ENCODE data around the gene SULT6B1.

SULT6B1 gene

DNA sequence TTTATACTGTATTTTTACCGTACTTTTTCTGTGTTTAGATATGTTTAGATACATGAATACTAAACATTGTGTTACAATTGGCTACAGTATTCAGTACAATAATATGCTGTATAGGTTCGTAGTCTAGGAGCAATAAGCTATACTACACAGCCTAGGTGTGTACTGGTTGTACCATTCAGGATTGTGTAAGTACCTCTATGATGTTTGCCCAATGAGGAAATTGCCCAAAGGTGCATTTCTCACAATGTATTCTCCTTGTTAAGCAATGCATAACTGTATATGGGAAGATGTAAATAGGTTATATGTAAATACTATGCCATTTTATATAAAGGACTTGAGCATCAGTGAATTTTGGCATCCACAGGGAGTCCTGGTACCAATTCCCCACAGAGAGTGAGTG, 42.4 kb downstream of the SULT6B1 start:
- H3K4me3 ChIP-seq (ENCODE audit: low read depth, low read length): no peak overlapping the region
- no peak for TF ChIP-seq CTCF (IDR thresholded peaks at IDR 0.05; ENCODE audit: low read depth, low read length)

DNA sequence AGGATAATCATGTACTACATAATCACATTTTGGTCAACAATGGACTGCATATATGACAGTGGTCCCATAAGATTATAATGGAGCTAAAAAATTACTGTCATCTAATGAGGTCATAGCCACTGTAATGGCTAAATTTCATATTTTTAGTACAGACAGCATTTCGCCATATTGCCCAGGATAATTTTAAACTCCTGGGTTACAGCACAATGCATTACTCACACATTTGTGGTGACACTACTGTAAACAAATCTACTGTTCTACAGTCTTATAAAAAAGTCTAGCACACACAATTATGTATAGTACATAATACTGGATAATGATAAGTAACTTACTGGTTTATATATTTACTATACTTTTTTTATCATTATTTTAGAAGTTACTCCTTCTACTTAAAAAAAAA, 44.5 kb downstream of the SULT6B1 start:
- TF ChIP-seq CTCF (IDR thresholded peaks at IDR 0.05; ENCODE audit: low read depth, low read length): no peak
- no peak overlapping the region for H3K4me3 ChIP-seq (ENCODE audit: low read depth, low read length)

- no peak overlapping the region for H3K4me3 ChIP-seq (ENCODE audit: low read depth, low read length)
- no peak for TF ChIP-seq CTCF (IDR thresholded peaks at IDR 0.05; ENCODE audit: low read depth, low read length)
These were observed 45.9 kb downstream of the SULT6B1 start for GRCh38 chr2:37142546-37142945.

DNA sequence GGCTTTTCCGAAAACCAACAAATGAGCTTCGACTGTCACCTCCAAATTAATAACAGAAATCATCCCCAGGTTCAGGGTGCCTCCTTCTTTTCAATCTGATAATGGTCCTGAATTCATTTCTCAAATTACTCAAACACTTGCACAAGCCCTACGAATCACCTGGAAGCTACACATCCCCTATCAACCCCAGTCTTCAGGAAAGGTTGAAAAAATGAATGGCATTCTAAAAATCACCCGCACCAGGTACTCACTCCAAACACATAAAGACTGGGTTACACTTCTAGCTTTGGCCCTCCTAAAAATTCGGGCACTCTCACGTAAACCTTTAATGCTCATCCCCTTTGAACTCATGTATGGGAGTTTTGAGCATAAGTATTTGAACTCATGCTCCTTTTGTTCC, 55.6 kb downstream of the SULT6B1 start:
- TF ChIP-seq CTCF (IDR thresholded peaks at IDR 0.05; ENCODE audit: low read depth, low read length): no peak
- no peak overlapping the region for H3K4me3 ChIP-seq (ENCODE audit: low read depth, low read length)

- H3K4me3 ChIP-seq (ENCODE audit: low read depth, low read length): no peak overlapping the region
- TF ChIP-seq CTCF (IDR thresholded peaks at IDR 0.05; ENCODE audit: low read depth, low read length): no peak
These were observed 63.1 kb downstream of the SULT6B1 start for GRCh38 chr2:37125416-37125815.

DNA sequence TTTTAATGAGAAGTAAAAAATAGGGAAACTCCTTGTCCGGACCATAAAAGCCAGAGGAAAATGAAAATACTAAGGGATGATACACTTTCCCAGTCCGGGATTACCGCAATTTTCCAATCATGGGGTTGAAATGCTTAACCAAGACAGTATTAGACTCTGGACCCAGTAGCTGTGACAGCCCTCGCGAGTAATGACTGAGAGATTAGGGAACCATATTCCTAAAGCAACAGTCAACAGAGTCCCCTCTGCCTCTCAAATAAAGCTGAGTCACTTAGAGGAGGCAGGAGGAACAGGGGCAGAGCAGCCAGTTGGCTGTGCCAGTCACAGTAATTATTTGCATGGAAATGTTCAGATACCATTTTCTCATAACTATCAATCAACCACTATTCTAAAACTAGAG, 69.3 kb downstream of the SULT6B1 start:
- H3K4me3 ChIP-seq (ENCODE audit: low read depth, low read length): no peak overlapping the region
- TF ChIP-seq CTCF (IDR thresholded peaks at IDR 0.05; ENCODE audit: low read depth, low read length): no peak
